ENCODE data around the gene ZNF581.
A peak's percentile ranks its signal among the peaks of the same experiment; 100 is the strongest.

ZNF581 gene, protein sequence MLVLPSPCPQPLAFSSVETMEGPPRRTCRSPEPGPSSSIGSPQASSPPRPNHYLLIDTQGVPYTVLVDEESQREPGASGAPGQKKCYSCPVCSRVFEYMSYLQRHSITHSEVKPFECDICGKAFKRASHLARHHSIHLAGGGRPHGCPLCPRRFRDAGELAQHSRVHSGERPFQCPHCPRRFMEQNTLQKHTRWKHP

DNA sequence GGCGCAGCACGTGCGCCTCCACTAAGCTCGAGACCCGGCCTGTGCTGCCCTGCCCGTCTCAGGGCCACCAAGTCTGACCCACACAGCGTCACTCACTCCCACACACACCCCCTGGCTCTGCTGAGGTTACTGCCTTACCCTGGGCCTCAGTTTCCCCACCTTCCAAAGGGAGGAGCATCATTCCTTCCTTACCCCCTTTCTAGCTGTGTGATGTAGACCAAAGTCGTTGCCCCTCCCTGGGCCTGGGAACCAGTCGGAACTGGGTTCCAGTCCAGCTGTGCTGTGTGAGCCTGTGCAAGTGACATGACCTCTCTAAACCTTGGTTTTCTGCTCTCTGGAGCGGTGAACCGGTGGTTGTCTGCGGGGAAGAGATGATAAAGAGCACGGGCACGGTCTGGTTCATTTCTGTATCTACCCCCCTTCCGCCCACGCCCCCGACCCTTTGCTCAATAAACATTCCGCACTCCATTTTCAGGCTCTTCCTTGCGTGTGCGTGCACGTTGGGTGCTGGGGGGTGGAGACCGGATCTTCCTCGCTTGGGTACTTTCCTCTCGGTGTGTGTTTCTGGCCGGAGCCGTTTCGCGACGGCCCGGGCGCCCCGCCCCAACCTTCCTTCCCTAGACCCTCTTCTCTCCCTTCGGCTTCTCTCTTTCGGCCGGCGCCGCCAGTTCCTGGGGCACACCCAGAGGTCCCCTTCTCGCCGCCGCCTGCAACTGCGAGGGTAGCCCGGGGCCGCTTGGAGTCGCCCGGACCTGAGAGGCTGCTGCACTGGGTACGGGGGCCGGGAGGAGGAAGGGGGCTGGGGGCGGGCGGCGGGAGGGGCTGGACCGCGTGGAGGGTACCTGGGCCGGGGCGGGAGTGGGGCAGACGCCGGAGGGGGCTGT lies at the start of gene ZNF581:
TSS of gene ZNF581 (plus strand) at position 647 of the 884 bp plus-strand sequence. CDS start 923 bp downstream, outside the sequence.
- DNase-seq, result peak; percentile 59 to 91 (median 79)
- intact Hi-C loops (cut with DNase I), result no loop called here

DNA sequence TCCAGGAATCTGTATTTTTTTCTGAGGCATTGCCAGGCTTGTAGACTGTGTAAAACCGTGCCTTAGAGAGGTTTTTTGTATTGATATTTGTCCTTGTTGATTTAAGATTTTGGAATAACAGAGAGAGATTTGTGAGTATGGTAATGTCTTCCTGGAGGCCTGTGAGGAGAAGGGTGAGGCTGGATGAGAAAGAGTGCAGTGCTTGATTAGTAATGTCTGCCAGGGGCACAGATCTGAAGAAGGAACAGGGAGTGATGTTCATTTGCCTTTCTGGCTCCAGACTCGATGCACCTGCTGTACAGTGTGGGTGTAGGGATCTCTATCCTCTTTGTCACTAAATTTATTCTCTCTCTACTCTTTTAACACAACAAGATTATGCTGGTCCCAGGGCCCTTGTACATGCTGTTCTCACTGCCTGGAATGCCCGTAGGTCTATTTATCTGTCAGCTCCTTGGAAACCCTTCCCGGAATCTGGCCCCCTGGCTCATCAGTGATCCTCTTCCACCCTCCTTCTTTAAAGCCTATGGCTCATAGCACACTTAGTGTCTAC lies 48.4 kb upstream of the ZNF581 start:
- no peak for DNase-seq
- intact Hi-C loops (cut with DNase I), result no loop called here

GRCh38 chr19:55596304-55596703 lies 47.1 kb upstream of the ZNF581 start:
- intact Hi-C loops (cut with DNase I), result no loop called here
- DNase-seq, result no peak

DNA sequence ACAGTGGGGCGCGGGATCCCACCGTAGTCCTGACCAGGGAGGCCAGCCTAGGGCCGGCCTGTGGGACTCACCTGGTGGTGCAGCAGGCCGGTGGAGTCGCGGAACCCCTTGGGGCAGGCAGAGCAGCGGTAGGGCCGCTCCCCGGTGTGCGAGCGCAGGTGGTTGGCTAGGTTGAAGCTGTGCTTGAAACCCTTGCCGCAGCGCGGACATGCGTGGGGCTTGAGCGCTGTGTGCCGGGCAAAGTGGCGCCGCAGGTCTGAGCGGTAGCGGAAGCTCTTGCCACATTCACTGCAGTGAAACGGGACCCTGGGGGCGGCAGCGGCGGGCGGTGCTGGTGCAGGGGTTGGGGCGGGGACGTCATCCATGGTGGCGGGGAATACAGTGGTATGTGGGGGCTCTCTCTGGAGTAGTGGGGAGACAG lies 45.9 kb upstream of the ZNF581 start:
- intact Hi-C loops (cut with DNase I), result no loop called here
- DNase-seq, result peak in 13 of 42 donors; percentile 14 to 63 (median 46)

- DNase-seq, result peak in 8 of 42 donors; percentile 14 to 63 (median 36)
- intact Hi-C loops (cut with DNase I), result loop anchor here (2.0 kb wide), 1 partner anchor 81 kb away; no protein-coding TSS in a partner anchor
Observed at GRCh38 chr19:55598034-55598433, 45.4 kb upstream of the ZNF581 start.

DNA sequence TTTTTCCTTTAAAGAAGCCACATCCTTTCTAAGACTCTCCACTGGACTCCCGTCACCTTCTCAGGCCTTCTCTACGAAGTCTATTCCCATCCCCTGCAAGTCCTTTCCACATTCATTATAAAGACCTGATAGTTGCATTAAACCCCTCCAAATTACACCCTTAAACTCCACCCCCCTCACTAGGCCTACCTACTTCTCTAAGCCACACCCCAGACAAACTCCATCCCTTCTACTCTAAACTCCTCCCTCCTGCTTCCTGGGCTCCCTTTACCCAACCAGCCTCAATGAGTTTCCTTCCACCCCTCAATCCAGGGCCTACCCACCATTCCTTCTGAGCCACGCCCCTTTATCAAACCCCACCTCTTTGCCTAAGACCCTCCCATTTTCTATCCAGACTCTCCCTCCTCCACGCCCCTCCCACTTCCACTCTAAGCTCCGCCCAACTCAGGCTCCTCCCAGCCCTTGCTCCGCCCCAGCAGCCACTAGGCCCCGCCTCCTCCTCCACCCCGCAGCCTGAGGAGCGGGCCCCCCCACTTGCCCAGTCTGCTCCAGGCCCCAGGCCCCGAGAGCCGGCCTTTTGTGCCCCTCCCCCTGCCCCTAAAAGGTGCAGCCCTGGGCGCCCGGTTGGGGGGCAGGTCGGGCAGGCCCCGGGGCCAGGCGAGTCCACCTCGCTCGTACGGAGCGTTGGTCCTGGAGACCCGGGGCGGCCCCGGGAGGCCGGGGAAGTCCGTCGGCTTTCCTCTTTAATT lies 44.6 kb upstream of the ZNF581 start:
- peak; percentile 85 to 97 (median 93) for DNase-seq
- intact Hi-C loops (cut with DNase I), result loop anchor here (2.0 kb wide), 1 partner anchor 82 kb away; no protein-coding TSS in a partner anchor

GRCh38 chr19:55599468-55599841 lies 44.0 kb upstream of the ZNF581 start, which contains the start of gene FIZ1:
TSS of gene FIZ1 (minus strand) at chr19:55599517. CDS start at chr19:55597865, 1,652 bp downstream.
- intact Hi-C loops (cut with DNase I), result loop anchor here (2.0 kb wide), 1 partner anchor 83 kb away; no protein-coding TSS in a partner anchor
- DNase-seq, result peak; percentile 96 to 99 (median 98)

GRCh38 chr19:55599842-55600661 lies 43.4 kb upstream of the ZNF581 start, which contains the start of gene ZNF524:
TSS of gene ZNF524 (plus strand) at chr19:55600288. CDS start at chr19:55602113, 1,825 bp downstream.
- peak; percentile 79 to 95 (median 90) for DNase-seq
- intact Hi-C loops (cut with DNase I), result loop anchor here (2.0 kb wide), 1 partner anchor 83 kb away; no protein-coding TSS in a partner anchor

DNA sequence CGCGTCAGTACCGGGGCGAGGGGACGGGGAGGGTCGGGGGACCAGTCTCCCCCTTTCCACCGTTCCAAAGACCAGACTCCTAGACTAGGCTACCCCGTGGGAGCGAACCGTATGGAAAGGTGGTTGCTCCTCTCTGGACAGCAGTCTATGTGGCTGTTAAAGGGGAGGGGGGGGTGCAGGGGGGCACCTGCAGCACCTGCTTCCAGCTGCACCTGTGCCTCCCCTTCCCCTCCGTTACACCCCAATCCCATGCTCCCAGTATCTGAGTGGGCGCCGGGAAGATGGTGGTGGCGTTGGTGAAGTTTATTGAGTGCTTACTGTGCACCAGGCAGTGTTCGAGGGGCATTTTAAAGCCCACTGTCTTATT lies 42.8 kb upstream of the ZNF581 start:
- no peak for DNase-seq
- intact Hi-C loops (cut with DNase I), result no loop called here

- intact Hi-C loops (cut with DNase I), result no loop called here
- peak in 1 of 42 donors; percentile 18 for DNase-seq
Observed at GRCh38 chr19:55601084-55601483, 42.4 kb upstream of the ZNF581 start.

DNA sequence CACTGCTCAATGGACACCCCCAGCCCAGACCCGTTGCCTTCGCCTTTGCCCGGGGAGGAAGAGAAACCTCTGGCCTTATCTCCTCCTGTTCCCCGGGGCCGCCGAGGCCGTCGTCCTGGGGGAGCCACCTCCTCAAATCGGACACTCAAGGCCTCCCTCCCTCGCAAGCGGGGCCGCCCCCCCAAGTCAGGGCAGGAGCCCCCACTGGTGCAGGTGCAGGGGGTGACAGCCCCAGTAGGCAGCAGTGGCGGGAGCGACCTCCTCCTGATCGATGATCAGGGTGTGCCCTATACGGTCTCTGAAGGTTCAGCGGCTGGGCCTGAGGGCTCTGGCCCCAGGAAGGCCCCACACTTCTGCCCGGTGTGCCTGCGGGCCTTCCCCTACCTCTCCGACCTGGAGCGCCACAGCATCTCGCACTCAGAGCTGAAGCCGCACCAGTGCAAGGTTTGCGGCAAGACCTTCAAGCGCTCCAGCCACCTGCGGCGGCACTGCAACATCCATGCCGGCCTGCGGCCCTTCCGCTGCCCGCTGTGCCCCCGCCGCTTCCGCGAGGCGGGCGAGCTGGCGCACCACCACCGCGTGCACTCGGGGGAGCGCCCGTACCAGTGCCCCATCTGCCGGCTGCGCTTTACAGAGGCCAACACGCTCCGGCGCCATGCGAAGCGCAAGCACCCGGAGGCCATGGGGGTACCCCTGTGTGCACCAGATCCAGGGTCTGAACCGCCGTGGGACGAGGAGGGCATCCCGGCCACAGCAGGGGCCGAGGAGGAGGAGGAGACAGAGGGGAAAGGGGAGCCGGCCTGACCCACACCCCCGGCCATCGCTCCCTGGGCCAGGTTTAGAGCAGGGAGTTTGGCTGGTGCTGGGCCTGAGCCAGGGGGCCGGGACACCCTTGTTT lies 41.1 kb upstream of the ZNF581 start:
- intact Hi-C loops (cut with DNase I), result no loop called here
- DNase-seq, result no peak

DNA sequence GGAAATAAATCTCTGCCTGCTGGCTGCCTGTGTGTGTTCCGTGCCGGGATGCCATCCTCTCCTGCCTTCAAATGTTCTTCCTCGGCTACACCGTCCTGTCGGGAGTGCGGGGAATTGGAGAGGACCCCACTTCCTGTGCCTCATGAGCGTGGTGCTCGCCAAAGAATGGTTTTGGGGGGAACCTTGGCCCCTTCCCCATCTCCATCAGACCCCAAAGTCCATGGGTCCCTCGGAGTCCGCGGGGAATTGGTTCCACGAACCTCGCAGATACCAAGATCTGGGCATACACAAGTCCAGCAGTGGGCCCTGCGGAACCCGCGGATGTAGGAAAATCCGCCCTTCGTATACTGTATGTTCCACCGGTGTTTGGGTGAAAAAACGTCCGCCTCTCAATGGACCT lies 40.3 kb upstream of the ZNF581 start:
- no peak for DNase-seq
- intact Hi-C loops (cut with DNase I), result no loop called here

DNA sequence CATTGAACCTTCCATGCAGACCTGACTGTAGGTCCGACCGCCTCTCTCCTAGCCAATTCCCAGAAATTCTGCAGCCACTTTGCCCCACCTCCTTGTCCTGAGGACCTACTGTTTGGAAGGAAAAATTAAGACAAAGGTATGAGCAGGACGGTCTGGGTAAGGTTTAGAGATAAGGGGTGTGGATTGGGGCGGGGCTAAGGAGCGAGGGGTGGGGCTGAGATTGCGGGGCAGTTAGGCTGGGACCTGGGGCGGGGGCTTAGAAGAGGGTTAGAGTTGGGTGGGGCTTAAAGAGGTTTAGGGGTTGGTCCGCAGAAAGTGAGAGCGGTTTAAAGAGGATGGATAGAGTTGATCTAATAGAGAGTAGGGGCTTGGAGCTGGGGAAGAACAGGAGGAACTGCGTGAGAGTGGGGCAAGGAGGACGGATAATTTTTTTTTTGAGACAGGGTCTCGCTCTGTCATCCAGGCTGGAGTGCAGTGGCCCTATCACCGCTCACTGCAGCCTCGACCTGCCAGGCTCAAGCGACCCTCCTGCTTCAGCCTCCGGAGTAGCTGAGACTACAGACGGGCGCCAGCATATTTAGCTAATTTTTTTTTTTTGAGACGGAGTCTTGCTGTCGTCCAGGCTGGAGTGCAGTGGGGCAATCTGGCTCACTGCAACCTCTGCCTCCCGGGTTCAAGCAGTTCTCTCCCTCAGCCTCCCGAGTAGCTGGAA lies 39.7 kb upstream of the ZNF581 start:
- no peak for DNase-seq
- intact Hi-C loops (cut with DNase I), result no loop called here

DNA sequence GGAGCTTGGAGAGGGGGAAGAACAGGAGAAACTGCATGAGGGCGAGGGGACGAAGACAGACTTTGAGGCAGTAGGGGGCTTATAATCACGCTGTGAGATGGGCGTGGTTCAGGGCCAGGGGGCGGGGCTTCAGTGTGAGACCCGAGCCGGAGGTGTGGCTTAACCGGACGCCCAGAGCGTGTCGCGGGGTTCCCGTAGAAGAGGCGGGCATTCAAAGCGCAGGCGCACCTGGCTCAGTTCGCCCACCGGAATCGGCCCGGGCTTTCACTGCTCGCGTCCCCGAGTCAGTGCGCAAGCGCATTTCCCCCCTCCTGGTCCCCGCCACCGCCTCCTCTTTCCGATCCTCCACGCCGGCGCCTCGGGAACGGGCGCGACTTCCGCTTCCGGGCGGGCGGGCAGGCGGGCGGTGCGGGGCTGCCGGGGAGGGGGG lies 38.2 kb upstream of the ZNF581 start:
- intact Hi-C loops (cut with DNase I), result no loop called here

DNA sequence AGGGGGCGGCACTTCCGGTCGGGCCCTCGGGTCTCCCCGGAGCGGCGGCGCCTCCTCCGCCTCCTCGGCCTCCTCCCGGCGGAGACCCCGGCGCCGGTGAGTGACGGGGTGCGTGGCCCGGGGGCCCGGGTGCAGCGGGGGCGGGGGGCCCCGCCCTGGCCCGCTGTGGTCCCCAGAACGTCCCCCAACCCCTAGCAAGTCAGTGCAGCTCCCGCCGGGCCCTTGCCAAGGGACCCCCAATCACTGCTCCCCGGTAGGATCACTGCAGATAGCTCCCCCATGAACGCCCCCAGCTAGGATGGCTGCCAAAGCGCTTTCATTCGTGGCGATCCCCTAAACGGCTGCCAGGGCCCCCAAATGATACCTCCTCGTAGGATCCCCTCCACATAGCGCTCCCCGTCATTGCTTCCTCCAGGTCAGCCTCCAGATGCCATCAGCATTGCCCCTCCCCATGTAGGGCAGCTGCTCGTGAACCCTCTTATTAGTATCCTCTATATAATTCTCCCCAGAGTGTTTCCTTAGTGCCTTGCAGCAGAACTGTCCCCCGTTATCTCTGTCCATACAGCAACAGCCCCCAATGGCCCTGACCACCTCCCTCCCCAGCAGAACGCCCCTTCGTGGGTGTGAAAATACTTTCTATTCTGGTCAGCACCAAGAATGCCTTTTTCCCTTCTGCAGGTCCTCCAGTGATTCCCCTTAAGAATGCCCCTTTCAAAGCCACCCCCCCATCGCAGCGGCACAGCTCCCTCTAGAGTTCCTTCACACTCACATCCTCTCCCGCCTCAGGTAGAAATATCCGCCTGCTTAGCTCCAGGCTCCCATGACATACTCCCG lies 37.6 kb upstream of the ZNF581 start, which contains the start of gene ZNF865:
TSS of gene ZNF865 (plus strand) at position 11 of the 834 bp plus-strand sequence. CDS start 7,972 bp downstream, outside the sequence.
- DNase-seq, result peak; percentile 43 to 92 (median 78)
- intact Hi-C loops (cut with DNase I), result no loop called here

More for the DNA sequence above, 38.2 kb upstream of the ZNF581 start:
- DNase-seq, result peak; percentile 90 to 99 (median 96)
